Activated CD8-positive, alpha-beta memory T cell treated with anti-CD3 and anti-CD28 coated beads for 4 hours (primary cell): ENCODE results near the gene PRKG1.

Experiments used
- DNase-seq, 2 donors: peaks; one replicate each; pipeline ENCODE4 v3.0.0-alpha.2; 2020; ENCODE audit warnings: low read depth in 2 of 2

PRKG1 gene

GRCh38 chr10:51878695-51879094, 804.4 kb downstream of the PRKG1 start:
- no peak for DNase-seq

GRCh38 chr10:51879238-51879637, 805.0 kb downstream of the PRKG1 start:
- no peak for DNase-seq

- DNase-seq: no peak
These were observed 806.9 kb downstream of the PRKG1 start for GRCh38 chr10:51881213-51881612.

- no peak for DNase-seq
These were observed 812.3 kb downstream of the PRKG1 start for GRCh38 chr10:51886438-51887068.

- DNase-seq: no peak
These were observed 814.0 kb downstream of the PRKG1 start for GRCh38 chr10:51888263-51888662.

- DNase-seq: no peak
These were observed 818.0 kb downstream of the PRKG1 start for GRCh38 chr10:51892313-51892712.

- no peak for DNase-seq
These were observed 818.8 kb downstream of the PRKG1 start for GRCh38 chr10:51892965-51893658.

GRCh38 chr10:51894771-51895578, 820.7 kb downstream of the PRKG1 start:
- no peak for DNase-seq

GRCh38 chr10:51896849-51897248, 822.6 kb downstream of the PRKG1 start:
- no peak for DNase-seq

- DNase-seq: no peak
These were observed 823.3 kb downstream of the PRKG1 start for GRCh38 chr10:51897560-51897959.

GRCh38 chr10:51900180-51900579, 825.9 kb downstream of the PRKG1 start:
- no peak for DNase-seq

- no peak for DNase-seq
These were observed 829.4 kb downstream of the PRKG1 start for GRCh38 chr10:51903675-51904074.

GRCh38 chr10:51905032-51905431, 830.7 kb downstream of the PRKG1 start:
- no peak for DNase-seq

GRCh38 chr10:51907361-51907760, 833.1 kb downstream of the PRKG1 start:
- DNase-seq: no peak

- DNase-seq: no peak
These were observed 835.9 kb downstream of the PRKG1 start for GRCh38 chr10:51910189-51910588.

GRCh38 chr10:51910596-51910995, 836.3 kb downstream of the PRKG1 start:
- DNase-seq: no peak

GRCh38 chr10:51911723-51912122, 837.4 kb downstream of the PRKG1 start:
- no peak for DNase-seq

- DNase-seq: no peak
These were observed 840.8 kb downstream of the PRKG1 start for GRCh38 chr10:51915031-51915542.

- DNase-seq: no peak
These were observed 844.2 kb downstream of the PRKG1 start for GRCh38 chr10:51918440-51918839.

- no peak for DNase-seq
These were observed 844.6 kb downstream of the PRKG1 start for GRCh38 chr10:51918884-51919325.

GRCh38 chr10:51920672-51921071, 846.4 kb downstream of the PRKG1 start:
- DNase-seq: no peak

GRCh38 chr10:51924359-51924758, 850.1 kb downstream of the PRKG1 start:
- no peak for DNase-seq
